ENCODE measurements around the gene SREBF2.

The SREBF2 gene

GRCh38 chr22:41935015-41935351 lies 102.1 kb downstream of the SREBF2 start:
- no peak for DNase-seq (ENCODE audit: low spot score)
- peaks cover 22 to 63% of the 10 kb centered on the region in 2 donors for H3K36me3 ChIP-seq (replicated peaks in 1 of 2; ENCODE audit: control insufficient read depth in 2 of 2, insufficient read depth in 2 of 2, low read length in 2 of 2)
- H3K9ac ChIP-seq (ENCODE audit: low read depth, low read length, poor library complexity), result no peak overlapping the region
- peak overlapping the region; percentile 48 for H3K18ac ChIP-seq (ENCODE audit: low read length)
- no peak overlapping the region for H2AFZ ChIP-seq (ENCODE audit: low read length)
- no peak overlapping the region for H2BK12ac ChIP-seq (ENCODE audit: low read length)
- no CpG with 5 or more reads among the region's 4 CpGs for WGBS, 2 donors (ENCODE audit: extremely low coverage in 2 of 2, insufficient read length in 2 of 2, insufficient replicate concordance in 1 of 2)
- no peak overlapping the region for H3K4me2 ChIP-seq (ENCODE audit: insufficient read depth, low read length, poor library complexity, severe bottlenecking)
- H3K4ac ChIP-seq (ENCODE audit: low read length), result no peak overlapping the region
- H3K23ac ChIP-seq (ENCODE audit: low read depth, low read length, poor library complexity), result no peak overlapping the region
- peaks cover 11% of the 10 kb centered on the region for H3K79me1 ChIP-seq (ENCODE audit: low read depth, low read length)
- peak overlapping the region; percentile 37 for H2AK5ac ChIP-seq (ENCODE audit: low read depth, low read length)
- no peak overlapping the region for H4K91ac ChIP-seq (ENCODE audit: low read depth, low read length, poor library complexity)
- H3K9me3 ChIP-seq (replicated peaks in 1 of 2; ENCODE audit: control insufficient read depth in 2 of 2, insufficient read depth in 1 of 2, low read depth in 1 of 2, low read length in 2 of 2), result peaks cover 0 to 2% of the 10 kb centered on the region in 2 donors
- H2BK15ac ChIP-seq (ENCODE audit: low read length), result peak overlapping the region; percentile 37
- H2BK120ac ChIP-seq (ENCODE audit: low read depth, low read length), result no peak overlapping the region
- H3K14ac ChIP-seq (ENCODE audit: low read length), result no peak overlapping the region
- no peak overlapping the region for H3K27ac ChIP-seq (replicated peaks; ENCODE audit: low read length)
- no peak overlapping the region for H2BK5ac ChIP-seq (ENCODE audit: low read length)
- H3K27me3 ChIP-seq (ENCODE audit: control insufficient read depth in 3 of 3, insufficient read depth in 3 of 3, low read depth in 1 of 3, low read length in 3 of 3), result no peaks in the 10 kb centered on the region
- H3K4me1 ChIP-seq (ENCODE audit: control insufficient read depth in 2 of 2, insufficient read depth in 1 of 2, low read depth in 1 of 2, low read length in 2 of 2), result peaks cover 0 to 2% of the 10 kb centered on the region in 2 donors
- H3K4me3 ChIP-seq (ENCODE audit: low read length in 2 of 2), result no peak overlapping the region
- H4K8ac ChIP-seq (ENCODE audit: low read depth, low read length), result no peak overlapping the region

GRCh38 chr22:41935509-41935908 lies 102.6 kb downstream of the SREBF2 start:
- Histone ChIP-seq H2BK5ac (ENCODE audit: low read length) (no peak overlapping the region), H3K4me3 (ENCODE audit: low read length in 2 of 2) (no peak overlapping the region), H3K27me3 (ENCODE audit: control insufficient read depth in 3 of 3, insufficient read depth in 3 of 3, low read depth in 1 of 3, low read length in 3 of 3) (no peaks in the 10 kb centered on the region), H3K4me1 (ENCODE audit: control insufficient read depth in 2 of 2, insufficient read depth in 1 of 2, low read depth in 1 of 2, low read length in 2 of 2) (peaks cover 0 to 2% of the 10 kb centered on the region in 2 donors), H2AK5ac (ENCODE audit: low read depth, low read length) (peak overlapping the region; percentile 37), H4K91ac (ENCODE audit: low read depth, low read length, poor library complexity) (no peak overlapping the region), H3K9me3 (replicated peaks in 1 of 2; ENCODE audit: control insufficient read depth in 2 of 2, insufficient read depth in 1 of 2, low read depth in 1 of 2, low read length in 2 of 2) (peaks cover 0 to 2% of the 10 kb centered on the region in 2 donors), H3K36me3 (replicated peaks in 1 of 2; ENCODE audit: control insufficient read depth in 2 of 2, insufficient read depth in 2 of 2, low read length in 2 of 2) (peaks cover 22 to 68% of the 10 kb centered on the region in 2 donors), H3K4ac (ENCODE audit: low read length) (no peak overlapping the region), H3K27ac (replicated peaks; ENCODE audit: low read length) (no peak overlapping the region), H2BK120ac (ENCODE audit: low read depth, low read length) (no peak overlapping the region), H3K4me2 (ENCODE audit: insufficient read depth, low read length, poor library complexity, severe bottlenecking) (no peak overlapping the region), H3K23ac (ENCODE audit: low read depth, low read length, poor library complexity) (no peak overlapping the region), H3K79me1 (ENCODE audit: low read depth, low read length) (peaks cover 11% of the 10 kb centered on the region), H2BK15ac (ENCODE audit: low read length) (no peak overlapping the region), H3K18ac (ENCODE audit: low read length) (peak overlapping the region; percentile 48), H2AFZ (ENCODE audit: low read length) (no peak overlapping the region), H3K14ac (ENCODE audit: low read length) (no peak overlapping the region), H2BK12ac (ENCODE audit: low read length) (no peak overlapping the region), H4K8ac (ENCODE audit: low read depth, low read length) (no peak overlapping the region), H3K9ac (ENCODE audit: low read depth, low read length, poor library complexity) (no peak overlapping the region)
- no CpG with 5 or more reads among the region's 9 CpGs for WGBS, 2 donors (ENCODE audit: extremely low coverage in 2 of 2, insufficient read length in 2 of 2, insufficient replicate concordance in 1 of 2)
- no peak for DNase-seq (ENCODE audit: low spot score)

- H3K27ac ChIP-seq (replicated peaks; ENCODE audit: low read length), result no peak overlapping the region
- no peaks in the 10 kb centered on the region for H3K27me3 ChIP-seq (ENCODE audit: control insufficient read depth in 3 of 3, insufficient read depth in 3 of 3, low read depth in 1 of 3, low read length in 3 of 3)
- no peak overlapping the region for H3K14ac ChIP-seq (ENCODE audit: low read length)
- no peak overlapping the region for H2AK5ac ChIP-seq (ENCODE audit: low read depth, low read length)
- H2BK12ac ChIP-seq (ENCODE audit: low read length), result no peak overlapping the region
- H2AFZ ChIP-seq (ENCODE audit: low read length), result no peak overlapping the region
- H3K4me3 ChIP-seq (ENCODE audit: low read length in 2 of 2), result no peak overlapping the region
- peaks cover 32 to 79% of the 10 kb centered on the region in 2 donors for H3K36me3 ChIP-seq (replicated peaks in 1 of 2; ENCODE audit: control insufficient read depth in 2 of 2, insufficient read depth in 2 of 2, low read length in 2 of 2)
- H3K79me1 ChIP-seq (ENCODE audit: low read depth, low read length), result peaks cover 11% of the 10 kb centered on the region
- no peak overlapping the region for H4K8ac ChIP-seq (ENCODE audit: low read depth, low read length)
- no CpG with 5 or more reads among the region's 2 CpGs for WGBS, 2 donors (ENCODE audit: extremely low coverage in 2 of 2, insufficient read length in 2 of 2, insufficient replicate concordance in 1 of 2)
- no peak for DNase-seq (ENCODE audit: low spot score)
- H3K23ac ChIP-seq (ENCODE audit: low read depth, low read length, poor library complexity), result no peak overlapping the region
- peaks cover 0 to 2% of the 10 kb centered on the region in 2 donors for H3K4me1 ChIP-seq (ENCODE audit: control insufficient read depth in 2 of 2, insufficient read depth in 1 of 2, low read depth in 1 of 2, low read length in 2 of 2)
- H3K4me2 ChIP-seq (ENCODE audit: insufficient read depth, low read length, poor library complexity, severe bottlenecking), result no peak overlapping the region
- no peak overlapping the region for H3K4ac ChIP-seq (ENCODE audit: low read length)
- H3K9ac ChIP-seq (ENCODE audit: low read depth, low read length, poor library complexity), result no peak overlapping the region
- H2BK120ac ChIP-seq (ENCODE audit: low read depth, low read length), result no peak overlapping the region
- H3K9me3 ChIP-seq (replicated peaks in 1 of 2; ENCODE audit: control insufficient read depth in 2 of 2, insufficient read depth in 1 of 2, low read depth in 1 of 2, low read length in 2 of 2), result peaks cover 0 to 2% of the 10 kb centered on the region in 2 donors
- H2BK5ac ChIP-seq (ENCODE audit: low read length), result no peak overlapping the region
- no peak overlapping the region for H4K91ac ChIP-seq (ENCODE audit: low read depth, low read length, poor library complexity)
- no peak overlapping the region for H2BK15ac ChIP-seq (ENCODE audit: low read length)
- no peak overlapping the region for H3K18ac ChIP-seq (ENCODE audit: low read length)
Measured at GRCh38 chr22:41936894-41937169, 103.9 kb downstream of the SREBF2 start.

- Histone ChIP-seq H3K4me3 (ENCODE audit: low read length in 2 of 2) (no peak overlapping the region), H3K27me3 (ENCODE audit: control insufficient read depth in 3 of 3, insufficient read depth in 3 of 3, low read depth in 1 of 3, low read length in 3 of 3) (no peaks in the 10 kb centered on the region), H3K18ac (ENCODE audit: low read length) (no peak overlapping the region), H3K4me1 (ENCODE audit: control insufficient read depth in 2 of 2, insufficient read depth in 1 of 2, low read depth in 1 of 2, low read length in 2 of 2) (no peaks in the 10 kb centered on the region), H2AFZ (ENCODE audit: low read length) (no peak overlapping the region), H3K23ac (ENCODE audit: low read depth, low read length, poor library complexity) (no peak overlapping the region), H2BK12ac (ENCODE audit: low read length) (no peak overlapping the region), H3K36me3 (replicated peaks in 1 of 2; ENCODE audit: control insufficient read depth in 2 of 2, insufficient read depth in 2 of 2, low read length in 2 of 2) (peaks cover 47 to 92% of the 10 kb centered on the region in 2 donors), H2BK5ac (ENCODE audit: low read length) (no peak overlapping the region), H2AK5ac (ENCODE audit: low read depth, low read length) (no peak overlapping the region), H3K27ac (replicated peaks; ENCODE audit: low read length) (no peak overlapping the region), H4K91ac (ENCODE audit: low read depth, low read length, poor library complexity) (no peak overlapping the region), H3K9me3 (replicated peaks in 1 of 2; ENCODE audit: control insufficient read depth in 2 of 2, insufficient read depth in 1 of 2, low read depth in 1 of 2, low read length in 2 of 2) (peaks cover 0 to 2% of the 10 kb centered on the region in 2 donors), H2BK120ac (ENCODE audit: low read depth, low read length) (no peak overlapping the region), H2BK15ac (ENCODE audit: low read length) (no peak overlapping the region), H3K4ac (ENCODE audit: low read length) (no peak overlapping the region), H3K4me2 (ENCODE audit: insufficient read depth, low read length, poor library complexity, severe bottlenecking) (no peak overlapping the region), H4K8ac (ENCODE audit: low read depth, low read length) (no peak overlapping the region), H3K14ac (ENCODE audit: low read length) (no peak overlapping the region), H3K9ac (ENCODE audit: low read depth, low read length, poor library complexity) (no peak overlapping the region), H3K79me1 (ENCODE audit: low read depth, low read length) (peaks cover 11% of the 10 kb centered on the region)
- no peak for DNase-seq (ENCODE audit: low spot score)
- WGBS, 2 donors (ENCODE audit: extremely low coverage in 2 of 2, insufficient read length in 2 of 2, insufficient replicate concordance in 1 of 2), result no CpG with 5 or more reads among the region's 13 CpGs
Measured at GRCh38 chr22:41939981-41940831, 107.3 kb downstream of the SREBF2 start.
